Neuronal stem cell (in vitro differentiated cells): ENCODE results near the gene TCF20.

Source experiments
- DNase-seq: peaks from one replicate; pipeline ENCODE4 v3.0.0-alpha.2; 2013; ENCODE audit warnings: low spot score
- H2AFZ ChIP-seq: one replicate; pipeline ENCODE4 v1.6.1; 2013; ENCODE audit warnings: mild to moderate bottlenecking, low read length, inconsistent platforms
- H2AK5ac ChIP-seq: 2 replicates; pipeline ENCODE4 v1.6.1; 2013; ENCODE audit warnings: low read depth, mild to moderate bottlenecking, inconsistent platforms, low read length, moderate library complexity, mixed read lengths
- H2BK120ac ChIP-seq: 2 replicates; pipeline ENCODE4 v1.6.1; 2013; ENCODE audit warnings: low read depth, mild to moderate bottlenecking, inconsistent platforms, low read length, moderate library complexity, mixed read lengths
- H2BK12ac ChIP-seq: one replicate; pipeline ENCODE4 v1.6.1; 2013; ENCODE audit warnings: low read length, inconsistent platforms
- H2BK15ac ChIP-seq: 2 replicates; pipeline ENCODE4 v1.6.1; 2013; ENCODE audit warnings: mild to moderate bottlenecking, low read length, inconsistent platforms, mixed read lengths
- H2BK5ac ChIP-seq: one replicate; pipeline ENCODE4 v1.6.1; 2013; ENCODE audit warnings: inconsistent platforms, mild to moderate bottlenecking, low read length, moderate library complexity
- H3K14ac ChIP-seq: one replicate; pipeline ENCODE4 v1.6.1; 2013; ENCODE audit warnings: low read length, inconsistent platforms
- H3K18ac ChIP-seq: 2 replicates; pipeline ENCODE4 v1.6.1; 2013; ENCODE audit warnings: low read length, inconsistent platforms
- H3K23ac ChIP-seq: 2 replicates; pipeline ENCODE4 v1.6.1; 2013; ENCODE audit warnings: low read depth, mild to moderate bottlenecking, mixed read lengths, low read length, inconsistent platforms; ENCODE audit not compliant: poor library complexity
- H3K27ac ChIP-seq: replicated peaks from 3 replicates; pipeline ENCODE4 v1.5.1; 2013; ENCODE audit warnings: low read length, inconsistent platforms
- H3K27me3 ChIP-seq, 3 experiments: 2 replicates each; pipeline ENCODE4 v1.6.1; 2013; ENCODE audit warnings: low read length in 3 of 3, mild to moderate bottlenecking in 2 of 3, inconsistent platforms in 1 of 3, low read depth in 1 of 3, mixed read lengths in 1 of 3, moderate library complexity in 1 of 3; ENCODE audit not compliant: control insufficient read depth in 3 of 3, insufficient read depth in 3 of 3
- H3K36me3 ChIP-seq, 2 donors: replicated peaks in 1 of 2; 2 replicates each; pipeline ENCODE4 v1.6.1; 2013; ENCODE audit warnings: low read length in 2 of 2; ENCODE audit not compliant: control insufficient read depth in 2 of 2, insufficient read depth in 2 of 2
- H3K4ac ChIP-seq: 2 replicates; pipeline ENCODE4 v1.6.1; 2013; ENCODE audit warnings: inconsistent platforms, mild to moderate bottlenecking, low read length, moderate library complexity
- H3K4me1 ChIP-seq, 2 donors: 1 replicate in 1 of 2; 2 replicates in 1 of 2; pipeline ENCODE4 v1.6.1; 2013; ENCODE audit warnings: low read length in 2 of 2, low read depth in 1 of 2; ENCODE audit not compliant: control insufficient read depth in 2 of 2, insufficient read depth in 1 of 2
- H3K4me2 ChIP-seq: one replicate; pipeline ENCODE4 v1.6.1; 2013; ENCODE audit warnings: mild to moderate bottlenecking, low read length, inconsistent platforms; ENCODE audit not compliant: insufficient read depth, poor library complexity, severe bottlenecking
- H3K4me3 ChIP-seq, 2 donors: 2 replicates each; pipeline ENCODE4 v1.5.1; 2013; ENCODE audit warnings: low read length in 2 of 2, mild to moderate bottlenecking in 2 of 2, inconsistent platforms in 1 of 2, moderate library complexity in 1 of 2
- H3K79me1 ChIP-seq: one replicate; pipeline ENCODE4 v1.6.1; 2013; ENCODE audit warnings: low read depth, mild to moderate bottlenecking, inconsistent platforms, low read length, moderate library complexity
- H3K9ac ChIP-seq: one replicate; pipeline ENCODE4 v1.6.1; 2013; ENCODE audit warnings: mild to moderate bottlenecking, low read depth, low read length, inconsistent platforms; ENCODE audit not compliant: poor library complexity
- H3K9me3 ChIP-seq, 2 donors: replicated peaks in 1 of 2; 2 replicates each; pipeline versions ENCODE3 to v1.6.1; 2013; ENCODE audit warnings: low read length in 2 of 2, mild to moderate bottlenecking in 2 of 2, inconsistent platforms in 1 of 2, low read depth in 1 of 2, mixed read lengths in 1 of 2, moderate library complexity in 1 of 2; ENCODE audit not compliant: control insufficient read depth in 2 of 2, insufficient read depth in 1 of 2
- H4K8ac ChIP-seq: one replicate; pipeline ENCODE4 v1.6.1; 2013; ENCODE audit warnings: low read depth, mild to moderate bottlenecking, inconsistent platforms, low read length, moderate library complexity
- H4K91ac ChIP-seq: one replicate; pipeline ENCODE4 v1.6.1; 2013; ENCODE audit warnings: low read length, low read depth, mild to moderate bottlenecking, inconsistent platforms; ENCODE audit not compliant: poor library complexity
- WGBS, 2 donors: extraction: QIAGEN DNeasy Blood & Tissue Kit; methylation state at CpG; one replicate each; pipeline ENCODE4 v1.1.7; 2013; ENCODE audit warnings: missing lambda C conversion rate in 2 of 2, mixed read lengths in 1 of 2; ENCODE audit not compliant: insufficient read length in 2 of 2, insufficient replicate concordance in 1 of 2; ENCODE audit errors: extremely low coverage in 2 of 2; 5-methylcytosine and 5-hydroxymethylcytosine counted together

TCF20 gene

DNA sequence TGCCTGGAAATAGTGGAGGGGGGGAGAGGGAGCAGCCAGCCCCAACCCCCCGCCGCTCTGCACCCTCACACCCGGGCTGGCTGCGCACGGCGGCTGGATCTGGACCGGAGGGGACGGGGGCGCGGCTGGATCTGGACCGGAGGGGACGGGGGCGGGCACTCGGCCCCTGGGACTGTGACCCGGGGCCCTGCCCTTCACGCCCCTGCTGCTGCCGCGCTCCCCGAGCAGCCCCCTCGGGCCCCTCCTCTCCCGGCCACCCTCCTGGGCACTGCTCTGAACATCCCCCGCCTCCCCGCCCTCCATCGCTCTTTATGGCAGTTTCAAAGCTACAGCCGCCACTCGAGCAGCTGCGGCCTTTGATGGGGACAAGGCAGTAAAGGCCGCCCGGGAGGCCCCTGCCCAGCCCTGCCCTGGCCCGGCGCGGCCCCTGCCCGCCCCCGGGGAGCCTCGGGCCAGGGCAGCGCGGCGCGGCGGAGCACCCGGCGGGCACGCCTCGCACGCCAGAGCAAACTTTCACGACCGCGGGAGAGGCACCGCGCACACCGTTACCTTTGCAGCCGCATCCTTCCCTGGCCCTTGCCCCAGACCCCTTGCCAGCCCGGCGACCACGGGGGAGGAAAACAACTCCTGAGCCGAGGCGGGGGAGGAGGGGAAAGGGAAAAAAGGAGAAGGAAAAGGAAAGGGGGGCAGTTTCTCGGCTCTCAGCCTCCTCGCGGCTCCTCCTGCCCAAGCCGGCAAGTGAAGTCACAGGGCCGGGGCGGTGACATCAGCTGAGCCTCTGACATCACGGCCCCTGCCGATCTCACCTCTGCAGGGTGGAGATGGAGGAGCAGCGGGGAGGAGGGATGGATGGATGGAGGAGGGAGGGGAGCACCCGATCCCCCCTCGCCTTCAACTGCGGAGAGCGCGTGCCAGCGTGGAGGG is 13.1 kb upstream of the TCF20 start:
- H3K9ac ChIP-seq: peak overlapping the region; percentile 75
- no peak overlapping the region for H3K27ac ChIP-seq
- H2AK5ac ChIP-seq: peak overlapping the region; percentile 71
- peaks cover 13 to 20% of the 10 kb centered on the region in 2 donors for H3K4me1 ChIP-seq
- H4K91ac ChIP-seq: no peak overlapping the region
- H3K4me2 ChIP-seq: peak overlapping the region; percentile 89
- no peaks in the 10 kb centered on the region for H3K9me3 ChIP-seq
- no peak overlapping the region for H2BK12ac ChIP-seq
- H2BK120ac ChIP-seq: no peak overlapping the region
- H3K18ac ChIP-seq: peak overlapping the region; percentile 87
- H3K4ac ChIP-seq: no peak overlapping the region
- DNase-seq: peak; percentile 71
- peak overlapping the region; percentile 75 for H3K23ac ChIP-seq
- peak overlapping the region; percentile 89 for H2AFZ ChIP-seq
- no peaks in the 10 kb centered on the region for H3K79me1 ChIP-seq
- no peak overlapping the region for H2BK5ac ChIP-seq
- H3K27me3 ChIP-seq: peaks cover 0 to 31% (median 0%) of the 10 kb centered on the region in 3 experiments
- WGBS, 2 donors: no CpG with 5 or more reads among the region's 72 CpGs
- peak overlapping the region; percentile 19 for H2BK15ac ChIP-seq
- H4K8ac ChIP-seq: no peak overlapping the region
- H3K4me3 ChIP-seq: peak overlapping the region; percentile 48 to 75
- no peak overlapping the region for H3K14ac ChIP-seq
- no peaks in the 10 kb centered on the region for H3K36me3 ChIP-seq

DNA sequence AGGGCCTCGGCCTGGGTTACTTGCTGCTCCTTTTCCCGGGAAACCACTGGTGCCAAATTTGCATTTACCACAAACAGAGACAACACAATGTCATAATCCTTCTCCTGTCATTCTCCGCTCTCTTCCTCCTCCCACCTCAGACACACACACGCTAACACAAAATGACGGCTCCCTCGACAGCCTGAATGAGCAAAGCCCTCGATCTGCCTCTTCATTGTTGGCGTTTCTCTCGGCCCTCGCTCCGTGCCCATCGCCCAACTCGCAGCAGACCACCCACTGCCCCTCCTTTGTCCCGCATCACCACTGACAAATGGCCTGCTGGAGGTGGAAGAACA is 12.5 kb upstream of the TCF20 start:
- Histone ChIP-seq H2BK5ac (no peak overlapping the region), H3K4me1 (peaks cover 13 to 20% of the 10 kb centered on the region in 2 donors), H2BK12ac (no peak overlapping the region), H3K14ac (no peak overlapping the region), H3K4me2 (peak overlapping the region; percentile 89), H3K36me3 (no peaks in the 10 kb centered on the region), H3K9me3 (no peaks in the 10 kb centered on the region), H3K27ac (no peak overlapping the region), H3K4me3 (peak overlapping the region; percentile 14 to 48), H3K18ac (peak overlapping the region; percentile 68), H2BK120ac (no peak overlapping the region), H3K9ac (peak overlapping the region; percentile 22), H2AFZ (peak overlapping the region; percentile 89), H4K91ac (no peak overlapping the region), H3K4ac (no peak overlapping the region), H3K79me1 (no peaks in the 10 kb centered on the region), H2BK15ac (no peak overlapping the region), H4K8ac (no peak overlapping the region), H3K27me3 (peaks cover 0 to 33% (median 0%) of the 10 kb centered on the region in 3 experiments), H2AK5ac (no peak overlapping the region), H3K23ac (no peak overlapping the region)
- no CpG with 5 or more reads among the region's 14 CpGs for WGBS, 2 donors
- DNase-seq: no peak

DNA sequence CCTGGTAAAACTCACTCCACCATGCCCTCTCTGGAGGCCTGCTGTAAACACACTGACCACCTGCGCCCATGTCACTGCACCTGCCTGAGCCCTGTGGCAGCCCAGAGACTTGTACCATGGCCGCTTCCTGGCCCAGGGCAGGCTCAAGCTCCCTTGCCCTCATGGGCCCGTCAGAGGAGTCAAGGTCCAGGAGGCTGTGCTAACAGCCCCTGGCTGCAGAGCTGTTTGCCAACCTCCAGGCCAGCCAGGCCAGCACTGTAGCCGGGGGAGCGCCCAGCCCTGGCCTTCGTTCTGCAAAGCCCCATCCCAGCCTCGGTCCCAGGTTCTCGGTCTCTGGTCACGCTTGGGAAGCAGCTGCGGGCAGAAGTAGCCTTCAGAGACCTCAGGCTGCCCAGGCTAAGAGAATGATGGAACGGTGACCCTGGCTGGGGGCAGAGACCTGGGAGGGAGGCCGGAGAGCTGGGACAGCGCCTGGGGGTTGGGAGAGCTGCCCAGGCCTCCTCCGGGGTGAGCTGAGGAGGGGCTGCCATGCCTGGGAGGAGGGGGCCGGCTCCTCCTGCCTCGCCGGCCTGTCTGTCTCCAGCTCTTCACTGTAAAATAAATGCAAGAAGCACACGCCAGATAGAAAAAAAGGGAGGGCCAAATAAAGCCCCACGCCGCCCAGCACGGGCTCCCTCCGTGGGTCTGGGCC is 11.9 kb upstream of the TCF20 start:
- no peak for DNase-seq
- no peak overlapping the region for H3K23ac ChIP-seq
- H2BK12ac ChIP-seq: no peak overlapping the region
- H3K9ac ChIP-seq: no peak overlapping the region
- peak overlapping the region in 1 of 2 donors; percentile 48 for H3K4me3 ChIP-seq
- H2BK15ac ChIP-seq: peak overlapping the region; percentile 50
- no peak overlapping the region for H3K4ac ChIP-seq
- H2AFZ ChIP-seq: peak overlapping the region; percentile 89
- H3K14ac ChIP-seq: no peak overlapping the region
- H4K8ac ChIP-seq: no peak overlapping the region
- no peaks in the 10 kb centered on the region for H3K36me3 ChIP-seq
- H3K79me1 ChIP-seq: no peaks in the 10 kb centered on the region
- peak overlapping the region; percentile 76 for H3K18ac ChIP-seq
- peaks cover 0 to 37% (median 0%) of the 10 kb centered on the region in 3 experiments for H3K27me3 ChIP-seq
- H3K4me2 ChIP-seq: peak overlapping the region; percentile 89
- peaks cover 13 to 18% of the 10 kb centered on the region in 2 donors for H3K4me1 ChIP-seq
- no peak overlapping the region for H3K27ac ChIP-seq
- no CpG with 5 or more reads among the region's 22 CpGs for WGBS, 2 donors
- peak overlapping the region; percentile 66 for H2BK5ac ChIP-seq
- H4K91ac ChIP-seq: no peak overlapping the region
- H2BK120ac ChIP-seq: no peak overlapping the region
- H2AK5ac ChIP-seq: peak overlapping the region; percentile 38
- H3K9me3 ChIP-seq: no peaks in the 10 kb centered on the region

DNA sequence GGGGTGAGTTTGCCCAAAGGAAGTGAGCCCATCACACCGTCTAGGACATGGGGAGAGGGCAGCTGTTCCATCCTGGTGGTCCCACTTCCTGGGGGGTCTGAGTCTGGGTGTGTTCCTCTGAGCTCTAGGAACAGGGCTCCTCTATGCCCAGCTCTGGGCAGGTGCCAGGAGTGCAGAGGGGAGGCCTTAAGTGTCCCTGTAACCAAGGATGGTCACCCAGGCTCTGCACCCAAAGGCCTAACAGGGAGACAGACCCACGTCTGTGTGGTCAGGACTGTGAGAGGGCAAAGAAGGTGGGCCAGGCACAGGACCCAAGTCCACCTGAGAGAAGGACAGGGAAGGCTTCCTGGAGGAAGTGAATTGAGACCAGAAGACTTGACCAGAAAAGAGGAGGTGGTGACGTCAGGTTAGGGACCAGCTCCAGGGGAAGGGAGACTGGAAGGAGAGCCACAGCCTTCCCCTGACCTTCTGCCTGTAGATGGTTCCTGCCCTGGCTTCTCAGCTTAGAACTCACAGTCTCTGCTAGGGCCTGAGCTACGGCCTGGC is 11.3 kb upstream of the TCF20 start:
- Histone ChIP-seq H2BK120ac (no peak overlapping the region), H3K14ac (no peak overlapping the region), H3K4me3 (no peak overlapping the region), H4K91ac (no peak overlapping the region), H2BK12ac (no peak overlapping the region), H3K79me1 (no peaks in the 10 kb centered on the region), H3K9me3 (no peaks in the 10 kb centered on the region), H4K8ac (no peak overlapping the region), H3K23ac (no peak overlapping the region), H3K27me3 (peaks cover 0 to 37% (median 0%) of the 10 kb centered on the region in 3 experiments), H3K4me1 (peaks cover 13 to 16% of the 10 kb centered on the region in 2 donors), H3K4ac (no peak overlapping the region), H3K9ac (no peak overlapping the region), H2AFZ (no peak overlapping the region), H3K18ac (peak overlapping the region; percentile 76), H3K4me2 (no peak overlapping the region), H2BK5ac (peak overlapping the region; percentile 66), H3K36me3 (no peaks in the 10 kb centered on the region), H3K27ac (no peak overlapping the region), H2BK15ac (peak overlapping the region; percentile 50), H2AK5ac (peak overlapping the region; percentile 38)
- WGBS, 2 donors: no CpG with 5 or more reads among the region's 4 CpGs
- DNase-seq: no peak
